CD4-positive, alpha-beta T cell treated with Interleukin-6 at 100 ng/mL for 8 hours (primary cell): Measurements from ENCODE around the gene TNFSF11.

Experiments used
- DNase-seq: peaks from one replicate; pipeline ENCODE4 v3.0.0-alpha.2; 2020; ENCODE audit warnings: mixed read lengths, low spot score

The TNFSF11 gene

DNA sequence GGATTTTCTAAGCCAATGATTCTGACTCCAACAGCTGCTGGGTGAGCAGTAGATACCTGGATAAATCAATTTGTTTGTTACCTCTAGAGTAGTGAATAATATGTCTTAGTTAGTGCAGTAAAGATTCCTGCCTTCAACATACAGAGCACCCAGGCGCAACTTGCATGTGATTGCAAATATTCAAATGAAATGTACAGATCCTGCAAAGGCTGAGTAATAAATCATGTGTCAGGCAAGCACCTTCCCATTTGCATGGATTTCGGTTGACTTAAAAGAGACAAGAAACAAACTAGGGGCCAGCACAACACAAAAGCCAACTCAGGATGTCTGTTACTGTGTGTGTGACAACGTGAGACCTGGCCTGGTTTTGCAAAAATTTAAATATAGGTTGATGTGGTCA, 79.7 kb downstream of the TNFSF11 start:
- DNase-seq, result no peak

DNA sequence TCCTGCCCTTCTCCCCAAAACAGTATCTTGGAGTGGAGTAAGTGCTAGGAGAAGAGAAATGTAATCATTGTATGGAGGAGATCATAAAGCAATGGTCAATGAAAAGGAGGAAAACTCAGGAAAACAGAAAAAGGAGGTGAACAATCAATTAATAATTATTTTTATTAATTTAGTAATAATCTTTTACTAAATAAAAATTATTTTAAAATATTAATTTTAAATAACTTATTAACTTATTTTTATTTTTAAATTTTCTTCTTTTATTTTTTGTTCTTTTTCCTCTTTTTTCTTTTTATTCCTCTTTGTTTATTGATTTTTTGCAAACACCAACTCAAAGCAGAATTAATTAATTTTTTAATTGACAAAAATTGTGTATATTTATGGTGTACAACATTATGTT, 80.3 kb downstream of the TNFSF11 start:
- no peak for DNase-seq

DNA sequence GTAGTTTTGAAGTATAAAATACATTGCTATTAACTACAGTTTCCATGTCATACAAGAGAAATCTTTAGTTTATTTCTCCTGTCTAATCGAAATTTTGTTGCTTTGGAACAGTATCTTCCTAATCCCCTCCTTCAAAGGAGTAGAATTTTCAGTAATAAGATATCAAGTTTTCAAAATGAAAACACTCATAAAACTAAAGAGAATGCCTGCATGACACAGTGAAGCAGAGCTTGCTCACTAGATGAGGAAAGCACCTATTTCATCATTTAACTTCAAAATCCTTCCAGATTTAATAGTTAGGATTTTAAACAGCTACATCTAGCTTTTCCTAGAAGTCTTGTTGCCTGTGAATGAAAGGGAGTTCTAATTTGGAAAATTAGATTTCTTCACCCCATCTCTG, 80.8 kb downstream of the TNFSF11 start:
- DNase-seq, result no peak

DNA sequence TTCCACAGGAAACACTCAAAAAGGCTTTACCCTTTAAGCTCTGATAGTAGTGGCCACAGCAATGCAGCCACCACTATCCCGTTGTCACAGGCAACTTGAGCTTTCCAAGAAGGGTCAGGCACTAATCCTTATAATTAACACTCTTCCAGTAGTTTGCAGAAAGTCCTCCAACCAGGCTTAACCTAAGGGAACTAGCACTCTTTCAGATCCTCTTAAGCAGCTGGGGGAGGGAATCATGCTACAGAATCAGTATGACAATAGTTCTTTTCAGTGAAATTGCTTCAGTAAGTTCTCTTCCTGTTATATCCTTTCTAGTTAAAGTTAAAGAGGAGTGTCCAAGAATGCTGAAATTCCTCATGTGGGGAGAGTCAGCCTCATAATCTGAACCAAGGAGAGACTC, 82.2 kb downstream of the TNFSF11 start:
- DNase-seq, result no peak

DNA sequence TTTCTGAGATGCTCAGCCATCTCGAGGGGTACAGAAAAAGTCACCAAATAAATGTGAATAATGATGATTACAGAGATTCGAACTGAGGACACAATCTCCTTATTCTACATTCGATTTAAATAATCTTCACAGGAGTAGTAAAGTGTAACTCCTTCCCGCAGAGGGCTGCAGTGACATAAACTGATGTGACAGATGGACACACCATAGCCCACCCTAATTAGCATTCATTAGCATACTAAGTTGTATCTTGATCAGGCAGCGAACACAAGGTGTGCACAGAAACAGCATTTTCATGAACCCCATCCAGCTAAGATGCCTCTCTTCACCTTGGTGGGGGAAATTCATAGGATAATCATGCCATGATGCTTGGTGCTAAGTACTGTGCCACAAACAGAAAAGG, 83.0 kb downstream of the TNFSF11 start:
- no peak for DNase-seq
